ENCODE results near the gene DST. TPM values are rescaled to one million over a fixed set of nuclear protein-coding genes. Genes with fewer than 3 reads are reported as not detected.

Gene DST
- polyA plus RNA-seq, 1 of the 3 experiments (the other 2 are of a cell fraction), result 64.3 TPM

- no peak for DNase-seq
- Histone ChIP-seq H3K4me3 (ENCODE audit: low read depth in 2 of 2, low read length in 1 of 2) (no peak overlapping the region), H3K36me3 (replicated peaks in 1 of 2; ENCODE audit: control insufficient read depth in 1 of 2, insufficient read depth in 2 of 2, low read length in 1 of 2) (peaks cover 4 to 6% of the 10 kb centered on the region in 2 experiments), H3K9ac (no peak overlapping the region), H2AFZ (ENCODE audit: low read depth) (no peak overlapping the region), H3K27ac (ENCODE audit: low read depth in 2 of 2, low read length in 1 of 2) (no peak overlapping the region), H3K4me2 (no peak overlapping the region), H3K79me2 (ENCODE audit: insufficient read depth) (no peaks in the 10 kb centered on the region), H3K4me1 (ENCODE audit: control insufficient read depth in 1 of 2, insufficient read depth in 2 of 2, low read depth in 1 of 2, low read length in 1 of 2) (no peaks in the 10 kb centered on the region), H3K9me3 (no peaks in the 10 kb centered on the region), H3K27me3 (ENCODE audit: insufficient read depth) (no peaks in the 10 kb centered on the region), H4K20me1 (ENCODE audit: insufficient read depth) (no peaks in the 10 kb centered on the region), H3F3A (replicated peaks; ENCODE audit: insufficient read depth) (peaks cover 4% of the 10 kb centered on the region), H3K9me2 (no peaks in the 10 kb centered on the region)
- ChIA-PET POLR2A (interaction anchor here (0.6 kb wide), 1 partner anchor 123 kb away, joined by 4 read pairs; no protein-coding TSS in a partner anchor), CTCF (interaction anchor here (0.7 to 0.8 kb wide), 2 partner anchors 131 to 147 kb away, joined by 3 read pairs; no protein-coding TSS in a partner anchor)
- no peak for TF ChIP-seq EP300 (IDR thresholded peaks at IDR 0.05; ENCODE audit: borderline replicate concordance in 1 of 2, low read depth in 1 of 2, low read length in 1 of 2)
- TF ChIP-seq FOXJ3 (CRISPR knock-in tag; IDR thresholded peaks at IDR 0.05), result no peak
- no peak for TF ChIP-seq EZH2phosphoT487 (IDR thresholded peaks at IDR 0.05; ENCODE audit: borderline replicate concordance, low read depth)
- no peak for TF ChIP-seq MEF2A (IDR thresholded peaks at IDR 0.05; ENCODE audit: borderline replicate concordance, low read depth)
- TF ChIP-seq RCOR1 (IDR thresholded peaks at IDR 0.05; ENCODE audit: low read length), result no peak
- TF ChIP-seq ELF1 (IDR thresholded peaks at IDR 0.05), result no peak
- no peak for TF ChIP-seq CTCF (IDR thresholded peaks at IDR 0.05)
- TF ChIP-seq YY1 (IDR thresholded peaks at IDR 0.05; ENCODE audit: low read depth), result no peak
- TF ChIP-seq ZBTB33 (IDR thresholded peaks at IDR 0.05; ENCODE audit: borderline replicate concordance, low read depth), result no peak
- no peak for TF ChIP-seq TCF12 (IDR thresholded peaks at IDR 0.05)
- no peak for TF ChIP-seq CHD2 (IDR thresholded peaks at IDR 0.05; ENCODE audit: low read length, partially characterized antibody)
- TF ChIP-seq NFIC (IDR thresholded peaks at IDR 0.05; ENCODE audit: borderline replicate concordance), result no peak
- no peak for TF ChIP-seq USF1 (IDR thresholded peaks at IDR 0.05; ENCODE audit: borderline replicate concordance, low read depth)
- no peak for TF ChIP-seq MXI1 (IDR thresholded peaks at IDR 0.05; ENCODE audit: low read depth, low read length)
- WGBS (ENCODE audit: low lambda C conversion rate), result 92% methylated on average over 8 of the region's 8 CpGs
Observed at GRCh38 chr6:56445818-56446217, 196.9 kb downstream of the DST start.

- ChIA-PET CTCF (interaction anchor here (0.7 to 1.2 kb wide), 2 partner anchors 97 to 130 kb away, joined by 3 read pairs; no protein-coding TSS in a partner anchor), POLR2A (no interaction called here)
- H3F3A ChIP-seq (replicated peaks; ENCODE audit: insufficient read depth), result peaks cover 3% of the 10 kb centered on the region
- no peak overlapping the region for H3K4me3 ChIP-seq (ENCODE audit: low read depth in 2 of 2, low read length in 1 of 2)
- H3K4me2 ChIP-seq, result no peak overlapping the region
- DNase-seq, result no peak
- no peaks in the 10 kb centered on the region for H3K27me3 ChIP-seq (ENCODE audit: insufficient read depth)
- no peak overlapping the region for H3K27ac ChIP-seq (ENCODE audit: low read depth in 2 of 2, low read length in 1 of 2)
- H3K36me3 ChIP-seq (replicated peaks in 1 of 2; ENCODE audit: control insufficient read depth in 1 of 2, insufficient read depth in 2 of 2, low read length in 1 of 2), result no peaks in the 10 kb centered on the region
- no peaks in the 10 kb centered on the region for H3K9me2 ChIP-seq
- H3K9me3 ChIP-seq, result no peaks in the 10 kb centered on the region
- H3K4me1 ChIP-seq (ENCODE audit: control insufficient read depth in 1 of 2, insufficient read depth in 2 of 2, low read depth in 1 of 2, low read length in 1 of 2), result no peaks in the 10 kb centered on the region
- WGBS (ENCODE audit: low lambda C conversion rate), result 97% methylated on average over 2 of the region's 2 CpGs
- H3K9ac ChIP-seq, result no peak overlapping the region
- H4K20me1 ChIP-seq (ENCODE audit: insufficient read depth), result no peaks in the 10 kb centered on the region
- H3K79me2 ChIP-seq (ENCODE audit: insufficient read depth), result no peaks in the 10 kb centered on the region
- H2AFZ ChIP-seq (ENCODE audit: low read depth), result no peak overlapping the region
- TF ChIP-seq JUND (IDR thresholded peaks at IDR 0.05) (no peak), IRF3 (IDR thresholded peaks at IDR 0.05; ENCODE audit: low read depth, low read length) (no peak), GATA2 (CRISPR knock-in tag; IDR thresholded peaks at IDR 0.05) (no peak), TCF12 (IDR thresholded peaks at IDR 0.05) (no peak), TEAD4 (IDR thresholded peaks at IDR 0.05; ENCODE audit: borderline replicate concordance, insufficient read depth) (no peak), USF1 (IDR thresholded peaks at IDR 0.05; ENCODE audit: borderline replicate concordance, low read depth) (no peak), ELF1 (IDR thresholded peaks at IDR 0.05) (no peak), FOXJ3 (CRISPR knock-in tag; IDR thresholded peaks at IDR 0.05) (no peak), RAD21 (IDR thresholded peaks at IDR 0.05; ENCODE audit: low read length) (no peak), NFIC (IDR thresholded peaks at IDR 0.05; ENCODE audit: borderline replicate concordance) (no peak), ZBTB33 (IDR thresholded peaks at IDR 0.05; ENCODE audit: borderline replicate concordance, low read depth) (no peak)
Observed at GRCh38 chr6:56444855-56445254, 197.8 kb downstream of the DST start.

Data from SK-N-SH (cell line).